Measurements from ENCODE around the gene HSH2D.

The HSH2D gene

GRCh38 chr19:16197622-16198369 is 54.3 kb downstream of the HSH2D start, which contains the start of gene AP1M1:
AP1M1 (plus strand) TSS chr19:16197911; CDS start chr19:16198027, 116 bp downstream.
- peak; percentile 98 for DNase-seq (ENCODE audit: low spot score)

GRCh38 chr19:16198370-16198651 is 54.8 kb downstream of the HSH2D start:
- DNase-seq (ENCODE audit: low spot score): no peak

GRCh38 chr19:16199275-16199932 is 55.9 kb downstream of the HSH2D start:
- DNase-seq (ENCODE audit: low spot score): no peak

DNA sequence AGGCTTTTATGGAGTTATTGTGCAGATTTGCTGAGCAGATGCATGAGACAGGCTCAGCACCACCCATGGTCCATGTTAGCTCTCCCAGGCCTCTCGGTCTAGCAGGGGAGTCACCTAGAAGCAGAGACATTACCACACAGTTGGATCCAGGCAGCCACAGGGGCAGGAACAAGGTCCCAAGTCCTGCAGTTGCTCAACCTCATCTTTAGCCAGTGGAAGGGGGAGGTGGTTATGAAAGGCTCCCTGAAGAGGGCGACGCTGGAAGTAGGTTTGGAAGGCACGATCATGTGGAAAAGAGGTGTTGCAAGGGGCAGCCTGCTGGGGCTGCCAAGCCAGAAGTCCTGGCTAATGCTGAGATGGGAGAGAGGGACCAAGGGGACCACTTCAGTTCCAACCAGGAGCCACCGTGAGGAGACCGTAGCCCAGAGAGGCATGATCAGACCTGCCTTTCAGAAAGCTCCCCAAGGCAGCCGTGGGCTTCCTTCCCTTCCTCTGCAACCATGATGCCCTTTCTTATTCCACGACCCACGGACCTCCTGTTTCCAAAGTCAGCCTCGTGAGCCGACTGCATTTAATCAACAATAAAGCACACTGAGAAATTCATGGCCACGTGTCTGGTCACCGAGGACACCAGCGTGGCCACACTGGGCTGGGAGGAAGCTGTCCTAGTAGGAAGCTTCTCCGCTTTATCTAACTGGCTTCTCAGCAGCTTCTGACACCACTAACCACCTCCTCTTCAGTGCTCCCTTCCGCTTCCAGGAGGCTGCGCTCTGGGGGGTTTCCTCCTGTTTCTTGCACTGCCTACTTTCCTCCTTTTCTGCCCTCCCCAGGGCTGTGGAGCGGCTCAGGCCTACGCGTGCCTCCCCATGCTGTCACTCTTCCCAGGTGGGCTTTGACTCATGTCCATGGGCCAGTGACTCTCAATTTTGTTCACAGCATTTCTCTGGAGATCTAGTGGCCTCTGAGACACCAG is 56.8 kb downstream of the HSH2D start:
- DNase-seq (ENCODE audit: low spot score): no peak

- DNase-seq (ENCODE audit: low spot score): no peak
These were observed 57.5 kb downstream of the HSH2D start for GRCh38 chr19:16201011-16201391.

DNA sequence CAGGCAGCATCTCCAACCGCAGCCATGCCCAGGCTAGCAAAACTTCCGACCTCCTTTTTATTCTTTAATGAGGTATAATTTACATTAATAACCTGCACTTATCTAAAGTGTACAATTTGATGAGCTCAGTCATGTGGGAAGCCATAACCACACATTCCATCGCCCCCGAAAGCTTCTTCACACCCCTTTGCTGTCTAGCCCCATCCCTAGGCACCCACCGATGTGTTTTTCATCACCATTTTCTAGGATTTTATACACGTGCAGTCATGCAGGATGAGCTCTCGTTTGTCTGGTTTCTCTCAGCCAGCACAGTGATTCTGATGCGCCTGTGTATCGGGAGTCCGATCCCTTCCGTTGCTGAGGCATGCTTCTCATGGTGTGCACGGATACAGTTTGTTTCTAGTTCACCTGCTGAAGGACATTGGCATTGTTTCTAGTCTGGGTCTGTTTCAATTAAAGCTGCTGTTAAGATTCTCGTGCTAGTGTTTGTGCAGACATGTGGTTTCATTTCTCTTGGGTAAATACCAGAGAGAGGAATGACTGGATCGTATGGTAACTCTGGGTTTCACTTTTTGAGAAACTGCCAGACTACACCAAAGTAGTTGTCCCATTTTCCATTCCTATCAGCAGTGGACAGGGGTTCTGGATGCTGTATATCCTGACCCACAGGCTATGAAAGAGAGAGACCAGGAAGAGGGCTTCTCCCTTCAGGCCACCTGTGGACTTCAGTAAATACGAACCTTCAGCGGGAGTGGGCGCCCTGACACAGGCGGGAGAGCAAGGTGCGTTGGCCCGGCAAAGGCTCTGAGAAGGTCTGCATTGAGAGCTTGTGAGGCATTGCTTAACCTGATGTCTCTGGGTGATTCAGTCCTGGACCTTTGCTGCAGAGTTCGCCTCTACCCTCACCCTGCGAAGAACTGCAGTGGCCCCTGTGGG is 59.1 kb downstream of the HSH2D start:
- DNase-seq (ENCODE audit: low spot score): peak; percentile 54

DNA sequence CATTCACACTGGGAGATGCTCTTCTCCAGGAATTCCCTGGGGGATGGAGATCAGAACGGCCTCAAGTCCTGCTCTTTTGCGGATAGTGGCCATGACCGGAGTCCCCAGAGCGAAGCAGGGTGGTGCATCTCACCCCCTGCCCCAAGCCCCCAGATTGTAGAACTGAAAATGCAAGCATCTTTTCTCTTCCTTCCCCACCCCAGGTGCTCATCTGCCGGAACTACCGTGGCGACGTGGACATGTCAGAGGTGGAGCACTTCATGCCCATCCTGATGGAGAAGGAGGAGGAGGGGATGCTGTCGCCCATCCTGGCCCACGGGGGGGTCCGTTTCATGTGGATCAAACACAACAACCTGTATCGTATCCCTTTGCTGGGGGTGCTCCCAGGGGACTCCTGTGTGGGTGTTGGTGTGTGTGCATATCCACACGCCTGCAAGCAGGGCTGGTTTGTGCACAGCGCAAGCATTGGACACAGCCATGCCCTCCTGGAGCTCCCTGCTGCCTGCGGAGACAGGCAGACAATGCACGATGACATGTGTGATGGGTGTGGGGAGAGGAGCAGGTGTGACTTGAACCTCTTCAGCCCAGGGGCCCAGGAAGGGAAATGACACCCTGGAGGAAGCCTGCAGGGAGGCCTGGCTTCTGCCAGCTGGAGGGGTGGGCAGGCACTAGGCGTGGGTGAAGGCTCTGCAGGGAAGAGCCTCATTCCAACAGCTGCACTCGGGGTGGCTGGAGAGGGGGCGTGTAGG is 59.9 kb downstream of the HSH2D start:
- peak; percentile 44 for DNase-seq (ENCODE audit: low spot score)

DNA sequence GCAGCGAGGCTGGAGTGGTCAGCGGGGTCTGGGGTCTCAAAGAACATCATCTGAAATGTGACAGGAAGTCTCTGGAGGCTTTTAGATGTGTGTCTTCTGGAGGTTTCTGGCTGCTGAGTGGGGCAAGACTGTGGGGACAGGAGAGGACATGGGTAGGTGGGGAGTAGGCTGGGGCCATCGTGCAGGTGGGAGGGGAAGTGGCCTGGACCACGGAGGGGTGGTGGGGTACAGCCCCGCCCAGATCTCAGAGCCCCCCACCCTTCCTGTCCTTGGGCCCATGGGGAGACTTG is 60.5 kb downstream of the HSH2D start:
- peak; percentile 46 for DNase-seq (ENCODE audit: low spot score)

DNA sequence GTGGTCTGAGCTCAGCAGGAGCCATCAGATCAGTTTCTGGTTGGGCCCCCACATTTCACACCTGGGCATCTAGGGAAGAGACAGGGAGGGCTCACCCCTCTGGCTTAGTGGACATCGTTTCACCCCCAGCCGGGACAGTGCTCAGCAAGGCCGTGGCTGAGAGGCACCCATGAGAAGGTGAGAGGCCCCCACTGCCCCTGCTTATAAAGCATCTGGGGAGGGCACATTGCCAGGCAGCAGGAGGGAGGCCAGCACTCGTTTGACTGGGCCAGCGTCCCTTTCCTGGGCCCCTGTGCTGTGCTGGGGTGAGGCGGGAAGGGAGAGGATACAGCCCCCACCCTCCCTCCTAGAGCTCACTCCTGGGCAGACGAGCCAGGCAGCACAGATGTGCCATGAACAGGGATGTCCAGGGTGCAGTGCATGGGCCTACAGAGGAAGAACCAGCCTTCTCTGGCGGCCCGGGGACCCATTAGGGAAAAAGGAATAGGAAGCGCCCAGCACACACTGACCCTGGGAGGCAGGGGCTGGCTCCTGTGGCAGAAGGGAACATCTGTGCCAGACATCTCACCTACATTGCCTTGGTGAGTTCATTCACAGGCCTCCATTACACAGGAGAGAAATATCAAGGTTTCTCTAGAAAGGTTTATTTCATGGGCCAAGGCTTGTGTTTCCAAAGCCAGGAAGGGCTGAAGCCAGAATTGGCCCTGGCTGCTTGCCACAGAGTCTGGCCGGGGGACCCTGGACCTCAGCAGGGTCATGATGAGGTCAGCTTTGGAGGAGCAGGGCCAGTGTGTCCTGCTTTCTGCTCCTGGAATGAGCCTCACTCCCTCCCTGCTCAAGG is 61.9 kb downstream of the HSH2D start:
- peak; percentile 55 for DNase-seq (ENCODE audit: low spot score)

GRCh38 chr19:16206046-16206605 is 62.6 kb downstream of the HSH2D start:
- DNase-seq (ENCODE audit: low spot score): peak; percentile 48

GRCh38 chr19:16206637-16207036 is 63.2 kb downstream of the HSH2D start:
- peak; percentile 34 for DNase-seq (ENCODE audit: low spot score)

GRCh38 chr19:16207063-16207462 is 63.6 kb downstream of the HSH2D start:
- DNase-seq (ENCODE audit: low spot score): peak; percentile 50

DNA sequence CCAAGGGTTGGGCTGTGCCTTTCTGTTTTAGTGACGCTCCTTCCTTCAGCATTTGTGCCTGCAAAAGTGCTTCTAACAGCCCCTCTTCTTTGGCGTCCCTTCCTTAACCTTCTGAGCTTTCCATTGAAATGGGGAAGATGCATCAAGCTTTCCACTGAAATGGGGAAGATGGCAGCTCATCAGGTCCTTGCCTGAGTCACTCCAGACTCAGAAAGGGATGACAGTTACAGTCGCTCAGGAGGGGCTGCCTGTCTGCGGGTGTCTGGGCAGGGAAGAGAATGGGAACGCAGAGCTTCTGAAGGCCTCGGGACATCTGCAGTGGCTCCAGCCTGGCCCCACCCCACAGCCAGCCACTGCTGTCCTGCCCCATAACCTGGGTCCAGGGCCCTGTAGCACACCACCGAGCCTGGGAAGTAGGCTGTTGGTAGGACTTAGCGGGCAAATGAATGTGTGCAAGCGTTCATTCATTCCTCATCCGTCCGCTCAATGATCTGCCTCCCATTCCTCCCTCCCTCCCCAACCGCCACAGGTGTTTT is 64.1 kb downstream of the HSH2D start:
- no peak for DNase-seq (ENCODE audit: low spot score)

All from left forelimb (tissue), 1 donor.